Upper lobe of left lung (tissue), 6 donors: ENCODE data around the gene FOXE3. TPM values are rescaled to one million over a fixed set of nuclear protein-coding genes. Genes with fewer than 3 reads are reported as not detected.

ENCODE experiments used
- ATAC-seq, 2 donors: fragments of 200-7000 bp; cut with Tn5 transposase; one replicate each; pipeline ENCODE4 v1.9.1; 2022; ENCODE audit warnings: mild to moderate bottlenecking in 2 of 2, moderate library complexity in 2 of 2; ENCODE audit not compliant: low FRiP score in 2 of 2
- DNase-seq, 2 donors: peaks; one replicate each; pipeline ENCODE4 v3.0.0-alpha.2; 2019 to 2020
- H3K27ac ChIP-seq, 4 donors: fragments of 200-600 bp; sonication (generic); one replicate each; pipeline ENCODE4 v1.5.1; 2016 to 2019
- H3K27me3 ChIP-seq, 4 donors: fragments of 200-600 bp; sonication (generic); one replicate each; pipeline ENCODE4 v1.5.1; 2017 to 2019
- H3K36me3 ChIP-seq, 4 donors: fragments of 200-600 bp; sonication (generic); one replicate each; pipeline ENCODE4 v1.5.1; 2016 to 2019
- H3K4me1 ChIP-seq, 4 donors: fragments of 200-600 bp; sonication (generic); one replicate each; pipeline ENCODE4 v1.5.1; 2018 to 2019
- H3K4me3 ChIP-seq, 4 donors: fragments of 200-600 bp; sonication (generic); one replicate each; pipeline ENCODE4 v1.5.1; 2017 to 2019; ENCODE audit warnings: mild to moderate bottlenecking in 2 of 4, moderate library complexity in 1 of 4
- H3K9me3 ChIP-seq, 4 donors: fragments of 200-600 bp; sonication (generic); one replicate each; pipeline ENCODE4 v1.5.1; 2018 to 2019
- EP300 ChIP-seq, 4 donors: sonication (generic); formaldehyde crosslinking; IDR thresholded peaks; one replicate each; pipeline ENCODE4 v1.5.1; 2017; ENCODE audit warnings: antibody characterized with exemption in 4 of 4, control low read depth in 2 of 4
- POLR2A ChIP-seq, 4 donors: fragments of 450-650 bp; IDR thresholded peaks; one replicate each; pipeline ENCODE4 v1.5.1; 2016 to 2017; ENCODE audit warnings: antibody characterized with exemption in 4 of 4, mild to moderate bottlenecking in 2 of 4
- POLR2AphosphoS5 ChIP-seq, 2 donors: sonication (generic); formaldehyde crosslinking; IDR thresholded peaks; one replicate each; pipeline ENCODE4 v1.5.1; 2017; ENCODE audit warnings: antibody characterized with exemption in 2 of 2
- WGBS, 2 donors: methylation state at CpG; one replicate each; pipeline ENCODE4 v1.1.5; 2017 to 2018; 5-methylcytosine and 5-hydroxymethylcytosine counted together
- total RNA-seq, 6 donors: library from RNA; depleted of rRNA in 4 of 6; stranded (reverse); fragments of >200 nt in 4 of 6; gene quantifications; one replicate each; pipeline versions ENCODE4 v1.1.0 to v1.2.1, GENCODE V29; 2016 to 2021
- TF ChIP-seq, protein P1 (sequence below), 6 experiments: fragments of 450-650 bp in 4 of 6; fragments of 200-600 bp in 2 of 6; sonication (generic) in 2 of 6; IDR thresholded peaks; one replicate each; pipeline ENCODE4 v1.5.1; 2016 to 2019; ENCODE audit warnings: antibody characterized with exemption in 6 of 6
- donor health status: DM: no; HTN: no; CAD: no; lungs with moderate emphysema.
- donor health status: DM: no; HTN: yes; CAD: no; lungs with severe emphysema.

The FOXE3 gene
- total RNA-seq, 6 donors from 2014 or later = not detected

DNA sequence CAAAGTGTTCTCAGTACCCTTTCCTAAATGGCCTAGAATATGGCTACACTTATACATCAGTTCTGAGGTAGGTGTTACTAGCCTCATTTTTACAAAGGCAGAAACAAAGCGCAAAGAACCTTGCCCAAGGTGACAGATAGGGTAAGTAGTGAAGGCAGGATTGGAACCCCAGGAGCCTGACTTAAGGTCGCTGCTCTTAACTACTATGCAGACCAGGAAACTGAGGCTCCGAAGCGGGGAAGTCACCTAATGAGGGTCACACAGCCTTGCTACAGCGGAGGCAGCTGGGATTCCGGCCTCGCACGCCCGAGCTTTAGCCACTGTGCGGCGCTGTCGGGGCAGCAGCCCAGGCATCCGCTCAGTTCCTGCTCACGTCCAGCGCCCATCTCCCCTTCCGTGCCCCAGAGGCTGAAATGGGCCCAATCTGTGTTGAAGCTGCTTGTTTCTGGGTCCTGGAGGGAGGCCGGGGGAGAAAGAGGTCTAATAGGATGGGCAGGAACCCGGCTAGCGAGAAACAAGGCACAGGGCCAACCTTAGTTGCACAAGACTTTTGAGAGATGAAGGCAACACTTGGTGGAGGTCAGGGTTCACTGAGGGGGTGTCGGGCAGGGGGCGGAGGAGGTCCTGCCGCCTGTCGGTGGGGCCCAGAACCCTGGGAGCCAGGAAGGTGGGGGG is 20.4 kb downstream of the FOXE3 start:
- H3K27ac ChIP-seq = peak overlapping the region in 3 of 4 donors; percentile 80 to 90 (median 87)

DNA sequence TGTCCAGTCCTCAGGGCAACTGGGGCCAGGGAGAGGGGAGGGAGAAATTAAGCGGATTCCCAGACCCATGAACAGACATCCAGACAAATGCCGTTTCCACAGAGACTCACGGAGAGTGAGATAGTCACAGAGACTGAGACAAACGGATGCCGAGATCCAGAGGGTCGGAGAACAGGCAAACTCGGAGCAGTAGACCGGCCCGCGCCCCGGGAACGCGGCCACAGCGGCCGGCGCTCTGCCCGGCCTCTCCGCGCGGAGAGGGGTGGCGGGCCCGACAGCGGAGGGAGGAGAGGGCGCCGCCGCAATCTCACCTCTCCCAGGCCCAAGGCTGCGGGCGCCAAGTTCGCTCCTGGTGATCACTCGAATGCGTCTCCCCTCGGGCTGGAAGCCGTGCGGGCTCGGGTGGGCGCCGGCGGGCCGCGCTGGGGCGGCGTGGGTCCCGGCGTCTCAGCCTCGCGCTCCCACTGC is 20.9 kb downstream of the FOXE3 start:
- Histone ChIP-seq H3K4me1 (peaks cover 33 to 63% (median 52%) of the 10 kb centered on the region in 4 donors), H3K27ac (peak overlapping the region; percentile 79 to 90 (median 84)), H3K36me3 (no peaks in the 10 kb centered on the region), H3K9me3 (no peaks in the 10 kb centered on the region), H3K27me3 (peaks cover 2 to 43% (median 29%) of the 10 kb centered on the region in 4 donors), H3K4me3 (peak overlapping the region; percentile 60 to 89 (median 67))
- WGBS, 2 donors = 5% methylated on average over 7 to 9 of the region's 46 CpGs
- ATAC-seq (peak in 1 of 2 donors; percentile 32), DNase-seq (no peak)
- TF ChIP-seq EP300 (IDR thresholded peaks at IDR 0.05) = no peak
- TF ChIP-seq POLR2A (IDR thresholded peaks at IDR 0.05) = no peak
- no peak for TF ChIP-seq POLR2AphosphoS5 (IDR thresholded peaks at IDR 0.05)
- TF ChIP-seq, protein P1, sequence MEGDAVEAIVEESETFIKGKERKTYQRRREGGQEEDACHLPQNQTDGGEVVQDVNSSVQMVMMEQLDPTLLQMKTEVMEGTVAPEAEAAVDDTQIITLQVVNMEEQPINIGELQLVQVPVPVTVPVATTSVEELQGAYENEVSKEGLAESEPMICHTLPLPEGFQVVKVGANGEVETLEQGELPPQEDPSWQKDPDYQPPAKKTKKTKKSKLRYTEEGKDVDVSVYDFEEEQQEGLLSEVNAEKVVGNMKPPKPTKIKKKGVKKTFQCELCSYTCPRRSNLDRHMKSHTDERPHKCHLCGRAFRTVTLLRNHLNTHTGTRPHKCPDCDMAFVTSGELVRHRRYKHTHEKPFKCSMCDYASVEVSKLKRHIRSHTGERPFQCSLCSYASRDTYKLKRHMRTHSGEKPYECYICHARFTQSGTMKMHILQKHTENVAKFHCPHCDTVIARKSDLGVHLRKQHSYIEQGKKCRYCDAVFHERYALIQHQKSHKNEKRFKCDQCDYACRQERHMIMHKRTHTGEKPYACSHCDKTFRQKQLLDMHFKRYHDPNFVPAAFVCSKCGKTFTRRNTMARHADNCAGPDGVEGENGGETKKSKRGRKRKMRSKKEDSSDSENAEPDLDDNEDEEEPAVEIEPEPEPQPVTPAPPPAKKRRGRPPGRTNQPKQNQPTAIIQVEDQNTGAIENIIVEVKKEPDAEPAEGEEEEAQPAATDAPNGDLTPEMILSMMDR (IDR thresholded peaks at IDR 0.05) = no peak

More for the DNA sequence above, 20.4 kb downstream of the FOXE3 start:
- TF ChIP-seq, protein P1 (IDR thresholded peaks at IDR 0.05) = peak; percentile 80 to 89 (median 84)
- TF ChIP-seq EP300 (IDR thresholded peaks at IDR 0.05) = no peak
- no peak for TF ChIP-seq POLR2AphosphoS5 (IDR thresholded peaks at IDR 0.05)
- no peak for TF ChIP-seq POLR2A (IDR thresholded peaks at IDR 0.05)
- WGBS, 2 donors = 4 to 10% methylated on average over 7 to 20 of the region's 23 CpGs
- no peaks in the 10 kb centered on the region for H3K36me3 ChIP-seq
- ATAC-seq (peak; percentile 71 to 72), DNase-seq (peak; percentile 82 to 94)
- H3K27me3 ChIP-seq = peaks cover 2 to 43% (median 28%) of the 10 kb centered on the region in 4 donors
- peaks cover 34 to 68% (median 54%) of the 10 kb centered on the region in 4 donors for H3K4me1 ChIP-seq
- peak overlapping the region in 3 of 4 donors; percentile 62 to 89 (median 72) for H3K4me3 ChIP-seq
- no peaks in the 10 kb centered on the region for H3K9me3 ChIP-seq

DNA sequence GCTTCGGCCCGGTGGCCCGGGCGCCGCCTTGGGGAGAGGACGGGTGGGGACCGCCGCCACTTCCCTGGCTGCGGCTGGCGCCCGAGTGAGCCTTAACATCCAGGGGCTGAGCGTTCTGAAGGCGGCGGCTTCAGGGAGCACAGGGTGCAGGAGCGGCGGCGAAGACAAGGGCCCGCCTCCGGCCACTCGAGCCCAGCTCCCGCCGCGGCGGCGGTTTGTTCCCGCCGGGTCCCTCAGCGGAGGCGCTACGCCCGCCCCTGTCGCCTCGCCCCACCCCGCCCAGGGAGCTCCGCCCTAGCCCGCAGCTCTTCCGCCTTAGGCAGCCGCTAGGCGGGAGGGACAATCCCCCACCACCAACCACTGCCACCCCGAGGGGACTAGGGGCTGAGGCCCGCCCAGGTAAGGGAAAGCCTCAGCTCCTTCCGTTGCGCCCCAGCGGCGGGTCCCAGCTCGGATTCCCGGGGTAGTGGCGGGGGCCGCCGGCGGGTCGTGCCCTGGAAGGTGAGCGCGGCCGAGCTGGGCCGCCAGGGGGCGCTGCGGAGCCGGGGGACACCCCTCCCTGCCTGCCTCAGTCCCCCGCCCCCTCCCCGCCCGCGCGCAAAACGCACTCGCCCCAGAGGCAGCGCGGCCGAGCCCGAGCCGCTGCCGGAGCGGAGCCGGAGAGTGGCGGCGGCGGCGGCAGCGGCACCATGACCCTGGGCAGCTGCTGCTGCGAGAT is 21.5 kb downstream of the FOXE3 start, which contains the start of gene FOXD2:
Gene FOXD2 (plus strand): TSS at position 598 of the 718 bp plus-strand sequence. CDS start 92 bp downstream, at position 690.
- Histone ChIP-seq H3K9me3 (no peaks in the 10 kb centered on the region), H3K36me3 (no peaks in the 10 kb centered on the region), H3K27me3 (peaks cover 2 to 44% (median 29%) of the 10 kb centered on the region in 4 donors), H3K4me3 (peak within 1 kb of the TSS; percentile 60 to 89 (median 67)), H3K27ac (peak within 1 kb of the TSS; percentile 79 to 90 (median 84)), H3K4me1 (peaks cover 28 to 57% (median 46%) of the 10 kb centered on the region in 4 donors)
- 0% methylated on average over 3 to 9 of the region's 80 CpGs for WGBS, 2 donors
- TF ChIP-seq, protein P1 (IDR thresholded peaks at IDR 0.05) = peak; percentile 98 to 100 (median 100)
- TF ChIP-seq POLR2A (IDR thresholded peaks at IDR 0.05) = peak in 3 of 4 donors; percentile 10 to 62 (median 33)
- peak in 1 of 2 donors; percentile 59 for TF ChIP-seq POLR2AphosphoS5 (IDR thresholded peaks at IDR 0.05)
- TF ChIP-seq EP300 (IDR thresholded peaks at IDR 0.05) = no peak
- DNase-seq (peak; percentile 83 to 99), ATAC-seq (peak; percentile 95)

DNA sequence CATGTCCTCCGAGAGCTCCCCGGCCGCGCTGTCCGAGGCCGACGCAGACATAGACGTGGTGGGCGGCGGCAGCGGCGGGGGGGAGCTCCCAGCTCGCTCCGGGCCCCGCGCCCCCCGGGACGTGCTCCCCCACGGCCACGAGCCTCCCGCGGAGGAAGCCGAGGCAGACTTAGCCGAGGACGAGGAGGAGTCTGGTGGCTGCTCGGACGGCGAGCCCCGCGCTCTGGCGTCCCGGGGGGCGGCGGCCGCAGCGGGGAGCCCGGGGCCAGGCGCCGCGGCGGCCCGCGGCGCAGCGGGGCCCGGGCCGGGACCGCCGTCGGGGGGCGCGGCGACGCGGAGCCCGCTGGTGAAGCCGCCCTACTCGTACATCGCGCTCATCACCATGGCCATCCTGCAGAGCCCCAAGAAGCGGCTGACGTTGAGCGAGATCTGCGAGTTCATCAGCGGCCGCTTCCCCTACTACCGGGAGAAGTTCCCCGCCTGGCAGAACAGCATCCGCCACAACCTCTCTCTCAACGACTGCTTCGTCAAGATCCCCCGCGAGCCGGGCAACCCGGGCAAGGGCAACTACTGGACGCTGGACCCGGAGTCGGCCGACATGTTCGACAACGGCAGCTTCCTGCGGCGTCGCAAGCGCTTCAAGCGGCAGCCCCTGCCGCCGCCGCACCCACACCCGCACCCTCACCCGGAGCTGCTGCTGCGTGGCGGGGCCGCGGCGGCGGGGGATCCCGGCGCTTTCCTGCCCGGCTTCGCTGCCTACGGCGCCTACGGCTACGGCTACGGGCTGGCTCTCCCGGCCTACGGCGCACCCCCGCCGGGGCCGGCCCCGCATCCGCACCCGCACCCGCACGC is 22.3 kb downstream of the FOXE3 start:
- H3K36me3 ChIP-seq = no peaks in the 10 kb centered on the region
- ATAC-seq (no peak), DNase-seq (peak in 1 of 2 donors; percentile 88)
- H3K9me3 ChIP-seq = no peaks in the 10 kb centered on the region
- peak overlapping the region; percentile 79 to 90 (median 84) for H3K27ac ChIP-seq
- TF ChIP-seq POLR2A (IDR thresholded peaks at IDR 0.05) = no peak
- no peak for TF ChIP-seq EP300 (IDR thresholded peaks at IDR 0.05)
- TF ChIP-seq POLR2AphosphoS5 (IDR thresholded peaks at IDR 0.05) = no peak
- TF ChIP-seq, protein P1 (IDR thresholded peaks at IDR 0.05) = no peak
- 3% methylated on average over 20 of the region's 117 CpGs; no CpG with 5 or more reads in 1 of the 2 donors for WGBS, 2 donors
- peak overlapping the region; percentile 60 to 89 (median 67) for H3K4me3 ChIP-seq
- H3K4me1 ChIP-seq = peaks cover 20 to 49% (median 40%) of the 10 kb centered on the region in 4 donors
- H3K27me3 ChIP-seq = peaks cover 2 to 46% (median 31%) of the 10 kb centered on the region in 4 donors
